Lung (tissue), 12 donors: ENCODE results near the gene PLEKHM3. TPM values are rescaled to one million over a fixed set of nuclear protein-coding genes. Genes with fewer than 3 reads are reported as not detected.

Experiments
- ATAC-seq: fragments of 200-7000 bp; cut with Tn5 transposase; one replicate; pipeline ENCODE4 v1.9.1; 2020; ENCODE audit warnings: moderate number of reproducible peaks; ENCODE audit not compliant: insufficient read depth, low FRiP score
- DNase-seq, 3 donors: peaks; one replicate each; pipeline ENCODE4 v3.0.0-alpha.2; 2013 to 2017
- H3K27ac ChIP-seq, 2 donors: one replicate each; pipeline ENCODE4 v1.5.1; 2013; ENCODE audit warnings: mild to moderate bottlenecking in 2 of 2, moderate library complexity in 2 of 2, control low read depth in 1 of 2, inconsistent platforms in 1 of 2, low read depth in 1 of 2, low read length in 1 of 2
- H3K27me3 ChIP-seq, 3 donors: one replicate each; pipeline ENCODE4 v1.5.1; 2013; ENCODE audit warnings: low read length in 2 of 3; ENCODE audit not compliant: control insufficient read depth in 3 of 3, insufficient read depth in 3 of 3
- H3K36me3 ChIP-seq, 4 donors: one replicate each; pipeline ENCODE4 v1.5.1; 2013; ENCODE audit warnings: low read length in 4 of 4, mild to moderate bottlenecking in 1 of 4, moderate library complexity in 1 of 4; ENCODE audit not compliant: control insufficient read depth in 4 of 4, insufficient read depth in 4 of 4
- H3K4me1 ChIP-seq, 5 donors: one replicate each; pipeline ENCODE4 v1.5.1; 2013; ENCODE audit warnings: low read length in 5 of 5, mild to moderate bottlenecking in 2 of 5, moderate library complexity in 1 of 5; ENCODE audit not compliant: control insufficient read depth in 5 of 5, insufficient read depth in 5 of 5
- H3K4me3 ChIP-seq: one replicate; pipeline ENCODE4 v1.5.1; 2013; ENCODE audit warnings: mild to moderate bottlenecking, control low read depth, moderate library complexity
- H3K9ac ChIP-seq, 2 donors: one replicate each; pipeline ENCODE4 v1.5.1; 2013; ENCODE audit warnings: low read length in 2 of 2, control low read depth in 1 of 2; ENCODE audit not compliant: insufficient read depth in 1 of 2
- H3K9me3 ChIP-seq, 4 donors: one replicate each; pipeline ENCODE4 v1.5.1; 2013; ENCODE audit warnings: low read length in 3 of 4, mild to moderate bottlenecking in 1 of 4, moderate library complexity in 1 of 4; ENCODE audit not compliant: control insufficient read depth in 4 of 4, insufficient read depth in 3 of 4
- CTCF ChIP-seq: IDR thresholded peaks from 2 replicates; pipeline ENCODE4 v1.5.1; 2012; ENCODE audit warnings: mild to moderate bottlenecking; ENCODE audit errors: control extremely low read depth, extremely low read depth
- WGBS, 2 donors: extraction: QIAGEN DNeasy Blood & Tissue Kit; methylation state at CpG; one replicate each; pipeline ENCODE4 v1.1.7; 2013; 5-methylcytosine and 5-hydroxymethylcytosine counted together
- polyA plus RNA-seq, 2 donors: library from polyadenylated mRNA; stranded (reverse); fragments of 200-250 nt; gene quantifications; one replicate each; pipeline ENCODE4 v1.2.1, GENCODE V29; 2013
- total RNA-seq, 2 donors: library from RNA; depleted of rRNA in 1 of 2; stranded (reverse); fragments of >200 nt in 1 of 2; gene quantifications; one replicate each; pipeline ENCODE4 v1.2.1, GENCODE V29; 2014 to 2021
- donor health status: control.
- donor health status: control.
- donor health status: Bipolar disorder and iron deficiency.
- donor health status: healthy.
- donor health status: DM: yes; HTN: yes; CAD: no.

Gene PLEKHM3
- total and polyA plus RNA-seq, 4 donors, result 5.6 to 32.9 (median 12.4) TPM

GRCh38 chr2:207871911-207872310 lies 153.4 kb downstream of the PLEKHM3 start:
- ATAC-seq (no peak), DNase-seq (no peak)
- Histone ChIP-seq H3K9me3 (no peaks in the 10 kb centered on the region), H3K27me3 (no peaks in the 10 kb centered on the region), H3K36me3 (peaks cover 0 to 2% (median 0%) of the 10 kb centered on the region in 4 donors), H3K4me3 (no peak overlapping the region), H3K9ac (no peak overlapping the region), H3K27ac (no peak overlapping the region), H3K4me1 (peaks cover 0 to 4% (median 0%) of the 10 kb centered on the region in 5 donors)
- WGBS, 2 donors, result 99% methylated on average over 2 of the region's 2 CpGs
- TF ChIP-seq CTCF, result no peak

GRCh38 chr2:207871506-207871905 lies 153.8 kb downstream of the PLEKHM3 start:
- ATAC-seq (no peak), DNase-seq (no peak)
- no peak for TF ChIP-seq CTCF
- Histone ChIP-seq H3K4me3 (no peak overlapping the region), H3K9ac (no peak overlapping the region), H3K36me3 (peaks cover 0 to 2% (median 0%) of the 10 kb centered on the region in 4 donors), H3K27me3 (no peaks in the 10 kb centered on the region), H3K4me1 (peaks cover 0 to under 1% (median 0%) of the 10 kb centered on the region in 5 donors), H3K27ac (no peak overlapping the region), H3K9me3 (no peaks in the 10 kb centered on the region)
- WGBS, 2 donors, result 89 to 100% methylated on average over 1 of the region's 1 CpG

- Histone ChIP-seq H3K4me1 (no peaks in the 10 kb centered on the region), H3K36me3 (peaks cover 0 to 2% (median 0%) of the 10 kb centered on the region in 4 donors), H3K9ac (no peak overlapping the region), H3K9me3 (no peaks in the 10 kb centered on the region), H3K27ac (peak overlapping the region in 1 of 2 donors; percentile 53), H3K27me3 (no peaks in the 10 kb centered on the region), H3K4me3 (no peak overlapping the region)
- TF ChIP-seq CTCF, result no peak
- DNase-seq, result no peak
- no peak for ATAC-seq
- 91 to 95% methylated on average over 4 of the region's 4 CpGs for WGBS, 2 donors
Observed at GRCh38 chr2:207870814-207871213, 154.5 kb downstream of the PLEKHM3 start.
